HEK293 (cell line): Measurements from ENCODE around the gene TMEM121B.

Experiments
- EGR2 ChIP-seq: fragments of 450-650 bp; formaldehyde crosslinking; IDR thresholded peaks from 2 replicates; pipeline ENCODE4 v1.5.1; 2016; ENCODE audit warnings: low read depth, missing biosample characterization, missing genetic modification characterization
- GLIS1 ChIP-seq: fragments of 450-650 bp; formaldehyde crosslinking; IDR thresholded peaks from 2 replicates; pipeline ENCODE4 v1.5.1; 2016; ENCODE audit warnings: missing biosample characterization, missing genetic modification characterization
- KLF1 ChIP-seq: fragments of 450-650 bp; formaldehyde crosslinking; IDR thresholded peaks from 2 replicates; pipeline ENCODE4 v1.5.1; 2016; ENCODE audit warnings: missing biosample characterization, missing genetic modification characterization
- KLF17 ChIP-seq: fragments of 450-650 bp; formaldehyde crosslinking; IDR thresholded peaks from 2 replicates; pipeline ENCODE4 v1.5.1; 2016; ENCODE audit warnings: missing biosample characterization, missing genetic modification characterization
- PATZ1 ChIP-seq: fragments of 450-650 bp; formaldehyde crosslinking; IDR thresholded peaks from 2 replicates; pipeline ENCODE4 v1.5.1; 2016; ENCODE audit warnings: missing biosample characterization, missing genetic modification characterization
- SP3 ChIP-seq: fragments of 450-650 bp; formaldehyde crosslinking; IDR thresholded peaks from 2 replicates; pipeline ENCODE4 v1.5.1; 2016; ENCODE audit warnings: missing biosample characterization, missing genetic modification characterization
- TCF7L2 ChIP-seq: IDR thresholded peaks from 2 replicates; pipeline ENCODE4 v1.6.1; 2011; ENCODE audit warnings: low read depth, mild to moderate bottlenecking, inconsistent platforms, low read length, moderate library complexity, borderline replicate concordance
- WT1 ChIP-seq: fragments of 450-650 bp; formaldehyde crosslinking; IDR thresholded peaks from 2 replicates; pipeline ENCODE4 v1.5.1; 2016; ENCODE audit warnings: missing biosample characterization, missing genetic modification characterization
- ZBTB48 ChIP-seq: fragments of 450-650 bp; formaldehyde crosslinking; IDR thresholded peaks from 2 replicates; pipeline ENCODE4 v1.5.1; 2016; ENCODE audit warnings: missing biosample characterization, missing genetic modification characterization
- ZFHX2 ChIP-seq: fragments of 450-650 bp; formaldehyde crosslinking; conservative IDR thresholded peaks from 2 replicates; pipeline ENCODE4 v1.5.1; 2016; ENCODE audit warnings: missing biosample characterization, missing genetic modification characterization
- ZFP69B ChIP-seq: fragments of 450-650 bp; formaldehyde crosslinking; IDR thresholded peaks from 2 replicates; pipeline ENCODE4 v1.5.1; 2016; ENCODE audit warnings: missing biosample characterization, missing genetic modification characterization
- ZNF112 ChIP-seq: fragments of 450-650 bp; formaldehyde crosslinking; IDR thresholded peaks from 2 replicates; pipeline ENCODE4 v1.5.0; 2017; ENCODE audit warnings: missing biosample characterization, missing genetic modification characterization
- ZNF121 ChIP-seq: fragments of 450-650 bp; formaldehyde crosslinking; IDR thresholded peaks from 2 replicates; pipeline ENCODE4 v1.5.1; 2016; ENCODE audit warnings: missing biosample characterization, missing genetic modification characterization
- ZNF140 ChIP-seq: fragments of 450-650 bp; formaldehyde crosslinking; IDR thresholded peaks from 2 replicates; pipeline ENCODE4 v1.5.1; 2016; ENCODE audit warnings: missing biosample characterization, missing genetic modification characterization
- ZNF184 ChIP-seq: fragments of 450-650 bp; IDR thresholded peaks from 2 replicates; pipeline ENCODE4 v1.5.1; 2018; ENCODE audit warnings: missing biosample characterization, mild to moderate bottlenecking, missing genetic modification characterization
- ZNF2 ChIP-seq: fragments of 450-650 bp; formaldehyde crosslinking; IDR thresholded peaks from 2 replicates; pipeline ENCODE4 v1.5.1; 2016; ENCODE audit warnings: missing biosample characterization, missing genetic modification characterization
- ZNF24 ChIP-seq: fragments of 450-650 bp; formaldehyde crosslinking; IDR thresholded peaks from 2 replicates; pipeline ENCODE4 v1.5.1; 2016; ENCODE audit warnings: missing biosample characterization, missing genetic modification characterization
- ZNF366 ChIP-seq: fragments of 450-650 bp; formaldehyde crosslinking; conservative IDR thresholded peaks from 2 replicates; pipeline ENCODE4 v1.5.1; 2016; ENCODE audit warnings: missing biosample characterization, missing genetic modification characterization
- ZNF398 ChIP-seq: fragments of 450-650 bp; formaldehyde crosslinking; IDR thresholded peaks from 2 replicates; pipeline ENCODE4 v1.5.1; 2017; ENCODE audit warnings: missing biosample characterization, missing genetic modification characterization
- ZNF426 ChIP-seq: fragments of 450-650 bp; formaldehyde crosslinking; IDR thresholded peaks from 2 replicates; pipeline ENCODE4 v1.5.1; 2017; ENCODE audit warnings: missing biosample characterization, missing genetic modification characterization, mild to moderate bottlenecking, inconsistent platforms, moderate library complexity
- ZNF518A ChIP-seq: fragments of 450-650 bp; formaldehyde crosslinking; conservative IDR thresholded peaks from 2 replicates; pipeline ENCODE4 v1.5.1; 2016; ENCODE audit warnings: low read depth, missing biosample characterization, missing genetic modification characterization
- ZNF600 ChIP-seq: fragments of 450-650 bp; formaldehyde crosslinking; IDR thresholded peaks from 2 replicates; pipeline ENCODE4 v1.5.1; 2016; ENCODE audit warnings: missing biosample characterization, missing genetic modification characterization
- ZNF610 ChIP-seq: fragments of 450-650 bp; formaldehyde crosslinking; IDR thresholded peaks from 2 replicates; pipeline ENCODE4 v1.5.1; 2016; ENCODE audit warnings: missing biosample characterization, missing genetic modification characterization, borderline replicate concordance
- ZNF654 ChIP-seq: fragments of 450-650 bp; formaldehyde crosslinking; IDR thresholded peaks from 2 replicates; pipeline ENCODE4 v1.5.1; 2016; ENCODE audit warnings: low read depth, missing biosample characterization, missing genetic modification characterization
- ZNF660 ChIP-seq: fragments of 450-650 bp; IDR thresholded peaks from 2 replicates; pipeline ENCODE4 v1.5.1; 2018; ENCODE audit warnings: missing biosample characterization, mild to moderate bottlenecking, missing genetic modification characterization
- ZSCAN4 ChIP-seq: fragments of 450-650 bp; formaldehyde crosslinking; IDR thresholded peaks from 2 replicates; pipeline ENCODE4 v1.5.1; 2017; ENCODE audit warnings: missing biosample characterization, missing genetic modification characterization

Gene TMEM121B

GRCh38 chr22:17084554-17085276 is 36.4 kb downstream of the TMEM121B start, which contains the start of gene IL17RA (continued):
- TF ChIP-seq PATZ1 = peak; percentile 95
- TF ChIP-seq ZNF2 (tag by site-specific recombination) = peak; percentile 41; the same call in 1 of the 2 replicates
- TF ChIP-seq ZNF398 (tag by site-specific recombination) = peak; percentile 58
- 0 out of 2 replicates have a peak, but pooled peaks have one; percentile 24 for TF ChIP-seq ZNF24 (tag by site-specific recombination)
- TF ChIP-seq WT1 = peak; percentile 56
- peak; percentile 53 for TF ChIP-seq ZNF600
- no peak for TF ChIP-seq ZSCAN4
- TF ChIP-seq ZNF184 = no peak
- no peak for TF ChIP-seq ZNF610 (tag by site-specific recombination)
- peak; percentile 42 for TF ChIP-seq GLIS1 (tag by site-specific recombination)
- TF ChIP-seq ZNF654 = no peak
- TF ChIP-seq ZNF660 = no peak
- TF ChIP-seq KLF17 (tag by site-specific recombination) = peak; percentile 83
- TF ChIP-seq ZFP69B = peak; percentile 43; the same call in 1 of the 2 replicates
- TF ChIP-seq TCF7L2 = no peak
- peak; percentile 97 for TF ChIP-seq ZNF140 (tag by site-specific recombination)
- TF ChIP-seq ZNF121 = no peak
- peak; percentile 85 for TF ChIP-seq ZFHX2 (tag by site-specific recombination)
- TF ChIP-seq KLF1 (tag by site-specific recombination) = peak; percentile 49; the same call in 1 of the 2 replicates
- peak; percentile 34; the same call in 1 of the 2 replicates for TF ChIP-seq ZNF366 (tag by site-specific recombination)
- TF ChIP-seq SP3 = peak; percentile 88
- TF ChIP-seq ZNF426 (tag by site-specific recombination) = no peak
- TF ChIP-seq ZNF518A (tag by site-specific recombination) = no peak
- no peak for TF ChIP-seq ZNF112 (tag by site-specific recombination)
- TF ChIP-seq EGR2 (tag by site-specific recombination) = peak; percentile 81
- TF ChIP-seq ZBTB48 (tag by site-specific recombination) = 0 out of 2 replicates have a peak, but pooled peaks have one; percentile 16
